Measurements from ENCODE around the gene ZFP62. TPM values are rescaled to one million over a fixed set of nuclear protein-coding genes. Genes with fewer than 3 reads are reported as not detected.

ZFP62 gene
- total RNA-seq, 2 experiments from 2014 or later, result 22.6 to 24.9 TPM

- ChIA-PET POLR2A (interaction anchor here (1.5 to 19.8 kb wide), 2 partner anchors 11 to 27 kb away, joined by 4 to 612 read pairs; no protein-coding TSS in a partner anchor), CTCF (interaction anchor here (0.7 to 3.8 kb wide), 4 partner anchors 11 to 54 kb away, joined by 3 to 17 read pairs (median 3); no protein-coding TSS in a partner anchor)
- H3K4me1 Mint-ChIP-seq (ENCODE audit: low read depth), result peaks cover 82% of the 10 kb centered on the region
- H3K36me3 Mint-ChIP-seq (ENCODE audit: low read depth), result peaks cover 40% of the 10 kb centered on the region
- peaks cover 73% of the 10 kb centered on the region for H3K4me1 ChIP-seq (ENCODE audit: insufficient read depth, low read length)
- no peaks in the 10 kb centered on the region for H3K9me3 ChIP-seq (ENCODE audit: control insufficient read depth in 1 of 2, insufficient read depth in 1 of 2, low read length in 2 of 2)
- intact Hi-C loops (cut with DNase I, micrococcal nuclease), result loop anchor here (10.0 kb wide), 3 partner anchors 312 to 438 kb away; partner anchors contain the start of genes CNOT6 (in 1 of the 2) and RACK1 (in 1 of the 2)
- H3K4me3 ChIP-seq (ENCODE audit: low read length), result peak overlapping the region; percentile 80
- peaks cover 11% of the 10 kb centered on the region for H3K36me3 ChIP-seq (ENCODE audit: insufficient read depth, low read length)
- H3K27me3 Mint-ChIP-seq, result no peaks in the 10 kb centered on the region
- peak in 1 of 14 experiments; percentile 41 for DNase-seq
- TF ChIP-seq CTCF (IDR thresholded peaks at IDR 0.05), result no peak
- H3K27ac Mint-ChIP-seq, result peak overlapping the region; percentile 94
- peak overlapping the region; percentile 84 to 98 for H3K27ac ChIP-seq (ENCODE audit: low read depth in 1 of 2, low read length in 2 of 2)
- H3K9me3 Mint-ChIP-seq, result no peaks in the 10 kb centered on the region
- no peak for ATAC-seq (ENCODE audit: poor library complexity)
- peak overlapping the region; percentile 91 for H3K4me3 Mint-ChIP-seq
- H3K27me3 ChIP-seq (ENCODE audit: control insufficient read depth in 1 of 2, insufficient read depth in 2 of 2, low read length in 2 of 2), result no peaks in the 10 kb centered on the region
These were observed 54.6 kb downstream of the ZFP62 start for GRCh38 chr5:180806351-180807011.

- H3K4me3 Mint-ChIP-seq, result peak overlapping the region; percentile 99
- CTCF ChIA-PET, result interaction anchor here (1.2 to 3.8 kb wide), 4 partner anchors 10 to 380 kb away, joined by 3 to 17 read pairs (median 5); no protein-coding TSS in a partner anchor
- Histone ChIP-seq H3K27ac (ENCODE audit: low read depth in 1 of 2, low read length in 2 of 2) (peak overlapping the region; percentile 84 to 87), H3K4me3 (ENCODE audit: low read length) (peak overlapping the region; percentile 84), H3K9me3 (ENCODE audit: control insufficient read depth in 1 of 2, insufficient read depth in 1 of 2, low read length in 2 of 2) (no peaks in the 10 kb centered on the region), H3K4me1 (ENCODE audit: insufficient read depth, low read length) (peaks cover 85% of the 10 kb centered on the region), H3K27me3 (ENCODE audit: control insufficient read depth in 1 of 2, insufficient read depth in 2 of 2, low read length in 2 of 2) (no peaks in the 10 kb centered on the region), H3K36me3 (ENCODE audit: insufficient read depth, low read length) (peaks cover 27% of the 10 kb centered on the region)
- H3K27ac Mint-ChIP-seq, result peak overlapping the region; percentile 94
- intact Hi-C loops (cut with DNase I, micrococcal nuclease), result loop anchor here (10.0 kb wide), 3 partner anchors 309 to 441 kb away; partner anchors contain the start of genes CNOT6 (in 1 of the 2) and RACK1 (in 1 of the 2)
- TF ChIP-seq CTCF (IDR thresholded peaks at IDR 0.05), result no peak
- POLR2A ChIA-PET, result interaction anchor here (0.7 to 19.8 kb wide), 14 partner anchors 8 to 419 kb away, joined by 3 to 612 read pairs (median 6); partner anchors contain the start of genes TRIM41 and ZFP62
- no peaks in the 10 kb centered on the region for H3K27me3 Mint-ChIP-seq
- DNase-seq, result peak in 5 of 14 experiments; percentile 13 to 53 (median 39)
- peak; percentile 2 for ATAC-seq (ENCODE audit: poor library complexity)
- H3K4me1 Mint-ChIP-seq (ENCODE audit: low read depth), result peaks cover 89% of the 10 kb centered on the region
- no peaks in the 10 kb centered on the region for H3K9me3 Mint-ChIP-seq
- peaks cover 51% of the 10 kb centered on the region for H3K36me3 Mint-ChIP-seq (ENCODE audit: low read depth)
These were observed 56.9 kb downstream of the ZFP62 start for GRCh38 chr5:180804129-180804618.

Data from CD4-positive, alpha-beta T cell (primary cell).